Amygdala (tissue), 56 donors: ENCODE measurements around the gene REV3L.

Experiments used
- DNase-seq, 56 donors: peaks; one replicate each; lab custom pipeline; 2025; lab: John Stamatoyannopoulos, UW

The REV3L gene

GRCh38 chr6:111472933-111473435 lies 10.0 kb downstream of the REV3L start:
- DNase-seq: no peak

- no peak for DNase-seq
Measured at GRCh38 chr6:111471958-111472357, 11.1 kb downstream of the REV3L start.

GRCh38 chr6:111471533-111471932 lies 11.5 kb downstream of the REV3L start:
- no peak for DNase-seq

GRCh38 chr6:111470991-111471390 lies 12.0 kb downstream of the REV3L start:
- no peak for DNase-seq

GRCh38 chr6:111469543-111469942 lies 13.5 kb downstream of the REV3L start:
- DNase-seq: peak in 28 of 56 donors; percentile 1 to 67 (median 24)

- no peak for DNase-seq
Measured at GRCh38 chr6:111468329-111469012, 14.5 kb downstream of the REV3L start.

- DNase-seq: no peak
Measured at GRCh38 chr6:111464184-111464583, 18.8 kb downstream of the REV3L start.

- no peak for DNase-seq
Measured at GRCh38 chr6:111462770-111463391, 20.1 kb downstream of the REV3L start.

- no peak for DNase-seq
Measured at GRCh38 chr6:111461860-111462259, 21.2 kb downstream of the REV3L start.

- no peak for DNase-seq
Measured at GRCh38 chr6:111458670-111459232, 24.3 kb downstream of the REV3L start.

- DNase-seq: no peak
Measured at GRCh38 chr6:111456208-111456607, 26.8 kb downstream of the REV3L start.

GRCh38 chr6:111450636-111451035 lies 32.4 kb downstream of the REV3L start:
- DNase-seq: no peak

- DNase-seq: no peak
Measured at GRCh38 chr6:111450087-111450486, 32.9 kb downstream of the REV3L start.

GRCh38 chr6:111449129-111449528 lies 33.9 kb downstream of the REV3L start:
- DNase-seq: no peak

GRCh38 chr6:111447051-111447450 lies 36.0 kb downstream of the REV3L start:
- DNase-seq: no peak

GRCh38 chr6:111445861-111446267 lies 37.2 kb downstream of the REV3L start:
- no peak for DNase-seq

GRCh38 chr6:111444794-111445193 lies 38.2 kb downstream of the REV3L start:
- DNase-seq: no peak

GRCh38 chr6:111441678-111442243 lies 41.3 kb downstream of the REV3L start:
- DNase-seq: no peak

GRCh38 chr6:111439171-111439570 lies 43.8 kb downstream of the REV3L start:
- no peak for DNase-seq

- no peak for DNase-seq
Measured at GRCh38 chr6:111437573-111437972, 45.4 kb downstream of the REV3L start.

GRCh38 chr6:111432511-111432910 lies 50.5 kb downstream of the REV3L start:
- DNase-seq: no peak
